ENCODE measurements around the gene TMEM150C. TPM values are rescaled to one million over a fixed set of nuclear protein-coding genes. Genes with fewer than 3 reads are reported as not detected.

The TMEM150C gene
- total and polyA plus RNA-seq, 2 of the 8 experiments (the other 6 are each of a cell fraction or from before 2014, with no cell fraction given): 1.5 to 1.7 TPM

- Histone ChIP-seq H3K14ac (ENCODE audit: insufficient read length) (no peak overlapping the region), H3K36me3 (ENCODE audit: control insufficient read depth in 2 of 4, insufficient read depth in 4 of 4, low read length in 3 of 4) (peaks cover 0 to 14% (median 3%) of the 10 kb centered on the region in 4 experiments; a peak in 3 of 8 replicates), H3K4me3 (ENCODE audit: extremely low read depth in 1 of 4, insufficient read depth in 2 of 4, low read depth in 3 of 4, low read length in 4 of 4) (no peak overlapping the region), H4K91ac (replicated peaks; ENCODE audit: insufficient read length, low read length) (no peak overlapping the region), H3K4me2 (ENCODE audit: insufficient read depth in 1 of 2, low read depth in 2 of 2, low read length in 2 of 2) (no peak overlapping the region), H3K79me1 (ENCODE audit: low read depth, low read length) (peaks cover 3% of the 10 kb centered on the region; the same call in 1 of the 2 replicates), H3K4ac (replicated peaks; ENCODE audit: insufficient read length, low read depth, low read length) (no peak overlapping the region), H3K27me3 (replicated peaks in 1 of 4; ENCODE audit: control insufficient read depth in 3 of 4, extremely low read depth in 1 of 4, insufficient read depth in 3 of 4, low read length in 3 of 4) (no peaks in the 10 kb centered on the region), H3K23me2 (ENCODE audit: low read depth, low read length) (no peaks in the 10 kb centered on the region), H2AK5ac (ENCODE audit: low read depth, low read length) (no peak overlapping the region), H3K56ac (replicated peaks; ENCODE audit: insufficient read length, low read depth, low read length) (no peak overlapping the region), H4K20me1 (replicated peaks in 1 of 2; ENCODE audit: control insufficient read depth in 1 of 2, insufficient read depth in 2 of 2, low read length in 2 of 2) (peaks cover 10 to 30% of the 10 kb centered on the region in 2 experiments), H3K18ac (ENCODE audit: extremely low read depth, low read length) (no peak overlapping the region), H2BK12ac (ENCODE audit: low read depth, low read length) (no peak overlapping the region), H3K79me2 (ENCODE audit: control insufficient read depth in 1 of 2, insufficient read depth in 2 of 2, low read length in 2 of 2) (peaks cover 66 to 100% of the 10 kb centered on the region in 2 experiments), H2AFZ (ENCODE audit: low read length) (no peak overlapping the region), H4K5ac (ENCODE audit: insufficient read length, low read depth, low read length) (no peak overlapping the region), H3K9me3 (ENCODE audit: insufficient read depth in 2 of 2, low read depth in 1 of 2, low read length in 1 of 2) (no peaks in the 10 kb centered on the region), H2BK20ac (ENCODE audit: low read length) (no peak overlapping the region), H2BK15ac (ENCODE audit: low read length) (no peak overlapping the region), H4K8ac (ENCODE audit: extremely low read depth, insufficient read depth, low read length) (no peak overlapping the region), H3K27ac (ENCODE audit: low read depth, low read length) (no peak overlapping the region), H2BK5ac (ENCODE audit: low read depth, low read length) (no peak overlapping the region), H3K23ac (ENCODE audit: insufficient read length) (no peak overlapping the region), H3K4me1 (replicated peaks in 1 of 4; ENCODE audit: control insufficient read depth in 3 of 4, insufficient read depth in 4 of 4, low read length in 3 of 4) (peaks cover 0 to 7% (median 0%) of the 10 kb centered on the region in 4 experiments; a peak in 2 of 7 replicates), H2BK120ac (replicated peaks; ENCODE audit: low read depth, low read length) (no peak overlapping the region), H3K9ac (replicated peaks in 1 of 4; ENCODE audit: extremely low read depth in 1 of 4, low read depth in 3 of 4, low read length in 3 of 4) (no peak overlapping the region)
- 81% methylated on average over 2 of the region's 2 CpGs; no CpG with 5 or more reads in 1 of the 2 experiments for WGBS, 2 experiments (ENCODE audit: extremely low coverage in 1 of 2, insufficient coverage in 1 of 2, insufficient read length in 1 of 2, insufficient replicate concordance in 2 of 2, low coverage in 1 of 2, low lambda C conversion rate in 2 of 2, missing lambda C conversion rate in 1 of 2)
- DNase-seq (ENCODE audit: low read depth in 1 of 2, low spot score in 2 of 2) (no peak), FAIRE-seq (no peak)
- CTCF ChIA-PET (ENCODE audit: partially characterized antibody): interaction anchor here (0.8 to 2.5 kb wide), 4 partner anchors 10 to 78 kb away, joined by 3 to 9 read pairs (median 3); no protein-coding TSS in a partner anchor
- POLR2A ChIA-PET (ENCODE audit: partially characterized antibody): interaction anchor here (1.3 to 11.4 kb wide), 4 partner anchors 9 to 72 kb away, joined by 3 to 126 read pairs (median 7); partner anchors contain the start of genes ENOPH1 and HNRNPDL
- no peak for TF ChIP-seq BACH1 (IDR thresholded peaks at IDR 0.05; ENCODE audit: low read length)
- TF ChIP-seq ZNF274 (IDR thresholded peaks at IDR 0.05; ENCODE audit: borderline replicate concordance, extremely low read depth, low read length): no peak
- TF ChIP-seq SUZ12 (IDR thresholded peaks at IDR 0.05; ENCODE audit: low read length): no peak
- TF ChIP-seq CHD2 (IDR thresholded peaks at IDR 0.05; ENCODE audit: low read length): no peak
- no peak for TF ChIP-seq EP300 (IDR thresholded peaks at IDR 0.05; ENCODE audit: borderline replicate concordance in 1 of 2, low read depth in 2 of 2, low read length in 2 of 2)
- TF ChIP-seq MAX (IDR thresholded peaks at IDR 0.05): no peak
- no peak for TF ChIP-seq RAD21 (IDR thresholded peaks at IDR 0.05 in 1 of 2, conservative IDR thresholded peaks at IDR 0.05 in 1 of 2; ENCODE audit: low read depth in 2 of 2, low read length in 2 of 2)
- no peak for TF ChIP-seq MAFK (IDR thresholded peaks at IDR 0.05; ENCODE audit: low read depth, low read length)
- TF ChIP-seq NANOG (IDR thresholded peaks at IDR 0.05; ENCODE audit: insufficient read depth, low read depth, low read length, poor library complexity, severe bottlenecking): no peak
- no peak for TF ChIP-seq SRF (IDR thresholded peaks at IDR 0.05; ENCODE audit: low read depth, low read length)
- TF ChIP-seq FOSL1 (IDR thresholded peaks at IDR 0.05; ENCODE audit: insufficient read depth, low read depth, low read length): no peak
- no peak for TF ChIP-seq GTF2F1 (IDR thresholded peaks at IDR 0.05; ENCODE audit: borderline replicate concordance, low read depth, low read length)
- TF ChIP-seq POLR2AphosphoS5 (IDR thresholded peaks at IDR 0.05; ENCODE audit: low read depth, low read length): no peak
Measured at GRCh38 chr4:82439088-82439487, 122.7 kb downstream of the TMEM150C start.

Measured in H1 (cell line).